ENCODE results near the gene GBGT1.
"Not testable (repeated sequence)": the region's sequence is repeated elsewhere in the genome, so short reads cannot be mapped to it uniquely, and the experiment has no call there.

GBGT1 gene

DNA sequence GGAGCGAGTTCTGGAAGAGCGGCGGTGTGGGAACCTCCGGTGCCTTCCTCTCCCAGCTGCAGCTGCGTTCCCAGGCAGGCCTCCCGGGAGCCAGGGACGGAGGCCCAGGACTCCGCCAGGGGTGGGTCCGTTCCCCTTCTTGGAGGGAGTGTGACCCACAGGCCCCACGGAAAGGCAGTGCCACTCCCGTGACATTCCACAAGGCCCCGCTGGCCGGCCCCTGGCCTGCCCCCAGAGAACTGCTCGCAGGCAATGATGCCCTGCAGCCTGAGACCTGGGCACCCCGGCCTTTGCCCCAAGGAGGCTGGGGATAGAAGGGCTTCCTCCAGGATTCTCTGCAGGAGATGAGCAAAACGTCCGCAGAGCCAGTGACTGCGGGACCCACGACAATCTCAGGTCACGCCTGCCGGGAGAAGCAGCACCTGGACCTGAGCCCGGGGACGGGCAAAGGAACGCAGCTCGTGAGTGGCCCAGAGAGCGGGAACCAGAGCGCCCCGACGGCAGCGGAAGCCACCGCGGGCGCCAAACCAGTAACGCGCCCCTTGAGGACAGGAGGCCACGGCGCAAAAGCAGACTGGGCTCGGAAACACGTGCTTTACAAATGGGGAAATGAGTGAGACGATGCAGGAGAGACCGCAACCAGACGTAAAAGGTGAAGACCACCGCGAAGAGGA lies 36.1 kb upstream of the GBGT1 start:
- in situ Hi-C loops (cut with MboI; ENCODE audit: low sequenced_read_pairs), result no loop called here

DNA sequence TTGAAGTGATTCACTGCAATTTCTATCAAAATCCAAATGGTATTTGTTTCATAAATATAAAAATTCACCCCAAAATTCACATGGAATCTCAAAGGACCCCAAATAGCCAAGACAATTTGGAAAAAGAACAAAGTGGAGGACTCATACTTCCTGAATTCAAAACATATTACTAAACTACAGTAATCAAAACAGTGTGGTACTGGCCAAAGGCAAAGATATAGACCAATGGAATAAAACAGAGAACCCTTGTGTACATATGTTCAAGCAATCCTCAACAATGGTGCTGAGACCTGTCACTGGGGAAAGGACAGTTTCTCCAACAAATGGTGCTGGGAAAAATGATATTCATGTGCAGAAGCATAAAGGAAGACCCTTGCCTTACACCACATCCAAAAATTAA lies 31.3 kb upstream of the GBGT1 start:
- in situ Hi-C loops (cut with MboI; ENCODE audit: low sequenced_read_pairs), result no loop called here

DNA sequence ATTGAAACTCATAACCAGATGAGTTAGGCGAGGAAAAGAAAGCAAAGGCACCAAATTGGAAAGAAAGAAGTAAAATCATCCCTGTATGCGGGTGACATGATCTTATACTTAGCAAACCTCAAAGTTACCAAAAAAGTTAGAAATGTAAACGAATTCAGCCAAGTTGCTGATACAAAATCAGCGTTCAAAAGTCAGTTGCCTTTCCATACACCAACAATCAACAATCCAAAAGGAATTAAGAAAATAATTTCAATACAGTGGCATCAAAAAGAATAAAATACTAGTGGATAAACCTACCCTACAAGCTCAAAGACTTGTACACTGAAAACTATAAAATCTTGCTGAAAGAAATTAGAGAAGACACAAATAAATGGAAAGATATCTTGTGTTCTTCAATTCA lies 30.9 kb upstream of the GBGT1 start:
- in situ Hi-C loops (cut with MboI; ENCODE audit: low sequenced_read_pairs), result no loop called here

DNA sequence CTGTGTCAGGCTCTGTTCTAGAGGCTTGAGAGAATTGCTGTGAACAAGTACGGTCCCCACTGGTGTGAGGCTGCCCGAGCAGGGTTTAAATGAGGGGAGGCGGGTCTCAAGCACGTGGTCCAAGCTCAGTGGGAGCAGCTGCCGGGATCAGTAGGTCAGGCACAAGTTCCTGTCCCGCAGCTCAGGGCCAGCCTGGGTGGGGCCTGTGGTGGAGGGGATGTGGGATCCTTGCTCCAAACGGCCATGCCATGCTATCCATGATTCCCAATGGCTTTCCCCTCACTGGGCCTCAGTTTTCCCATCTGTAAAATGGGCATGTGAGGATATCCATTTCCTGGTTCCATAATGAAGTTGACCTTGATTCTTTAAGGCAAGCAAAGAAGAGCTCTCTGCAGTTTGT lies 28.3 kb upstream of the GBGT1 start:
- in situ Hi-C loops (cut with MboI; ENCODE audit: low sequenced_read_pairs), result no loop called here

DNA sequence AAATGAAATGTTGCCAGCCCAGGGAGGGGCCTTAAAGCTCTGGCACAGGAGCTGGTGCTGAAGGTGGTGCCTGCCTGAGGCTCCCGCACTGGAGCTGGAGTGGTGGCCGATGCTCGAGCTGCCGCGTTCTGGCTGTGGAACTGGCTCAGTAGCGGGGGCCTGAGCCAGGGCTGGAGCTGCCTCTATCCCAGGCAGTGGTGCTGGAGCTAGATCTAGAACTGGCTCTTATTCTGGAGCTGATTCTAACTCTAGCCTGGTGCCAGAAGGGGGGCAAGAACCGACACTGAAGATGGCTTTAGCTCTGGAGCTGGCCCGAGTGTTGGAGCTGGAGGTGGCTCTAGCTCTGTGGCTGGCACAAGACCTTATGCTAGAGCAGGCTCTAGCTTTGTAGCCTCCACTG lies 26.1 kb upstream of the GBGT1 start:
- in situ Hi-C loops (cut with MboI; ENCODE audit: low sequenced_read_pairs), result no loop called here

DNA sequence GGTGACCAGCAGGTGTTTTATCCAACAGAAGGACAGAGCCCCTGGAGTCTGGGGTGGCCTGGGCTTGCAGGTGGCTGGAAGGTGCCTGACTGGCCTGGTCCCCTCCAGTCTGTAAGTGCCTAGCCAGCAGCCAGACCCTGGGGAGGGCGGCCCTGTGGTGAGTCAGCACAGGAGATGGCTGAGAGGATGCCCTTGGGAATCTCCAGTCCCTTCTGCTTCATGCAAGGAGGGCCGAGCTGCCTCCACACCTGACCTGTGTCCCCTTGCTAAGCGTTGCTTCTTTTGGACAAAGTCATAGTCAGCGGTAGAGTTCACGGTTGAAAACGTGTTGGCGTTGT lies 25.1 kb upstream of the GBGT1 start:
- in situ Hi-C loops (cut with MboI; ENCODE audit: low sequenced_read_pairs), result no loop called here

DNA sequence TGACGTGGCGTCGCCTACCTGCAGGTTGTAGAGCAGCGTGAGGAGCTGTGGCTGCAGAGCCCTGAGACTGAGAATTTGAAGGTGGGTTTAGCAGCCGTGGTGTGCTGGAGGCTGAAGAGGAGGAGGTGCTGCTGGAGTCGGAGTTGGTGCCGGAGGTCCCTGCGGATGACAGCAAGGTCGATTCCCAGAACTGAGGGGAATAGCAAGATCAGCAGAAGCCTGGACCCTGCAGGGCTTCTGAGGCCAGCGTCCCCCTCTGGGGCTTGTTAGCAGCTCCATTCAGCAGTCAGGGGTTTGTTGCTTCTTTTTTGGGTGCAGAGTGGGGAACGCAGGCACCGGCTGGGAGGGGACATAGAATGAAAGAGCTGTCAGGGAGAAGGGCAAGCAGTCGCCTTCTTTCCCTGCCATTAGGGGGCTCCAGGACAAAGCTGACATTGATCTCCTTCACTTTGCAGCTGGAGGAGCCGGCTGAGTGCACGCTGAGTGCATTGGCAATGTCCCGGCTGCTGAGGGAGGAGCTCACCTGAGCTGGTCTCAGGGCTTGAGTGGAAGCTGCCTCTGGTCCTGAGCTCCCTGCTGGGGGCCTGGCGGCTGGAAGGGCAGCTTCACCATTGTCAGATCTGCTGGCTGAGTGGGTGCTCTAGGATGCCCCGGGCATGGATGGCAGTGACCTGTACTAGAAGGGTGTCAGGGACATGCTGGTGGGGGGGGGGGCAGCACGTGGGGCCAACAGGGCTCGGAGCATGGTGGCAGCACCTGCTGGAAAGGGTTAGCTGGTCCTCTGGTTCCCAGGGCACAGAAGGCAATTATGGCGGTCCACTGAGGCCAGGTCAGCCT lies 24.5 kb upstream of the GBGT1 start:
- in situ Hi-C loops (cut with MboI; ENCODE audit: low sequenced_read_pairs), result no loop called here

DNA sequence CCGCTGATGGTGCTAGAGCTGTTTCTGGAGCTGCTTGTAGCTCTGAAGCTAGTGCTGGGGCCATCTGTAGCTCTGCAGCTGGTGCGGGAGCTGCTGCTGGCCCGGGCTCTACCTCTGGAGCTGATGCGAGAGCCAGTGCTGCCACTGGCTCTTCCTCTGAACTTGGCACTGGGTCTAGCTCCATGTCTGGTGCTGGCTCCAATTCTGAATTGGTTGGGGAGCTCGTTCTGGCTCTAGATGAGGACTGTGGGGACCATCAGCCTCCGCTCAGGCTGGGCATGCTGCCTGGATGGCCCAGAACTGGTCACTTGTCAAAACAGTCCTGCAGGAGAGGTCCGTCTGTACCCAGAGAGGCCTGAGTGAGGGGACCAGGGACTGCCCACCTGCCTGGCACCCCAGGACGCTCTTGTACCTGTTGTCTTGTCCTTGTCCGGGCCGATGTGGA lies 23.9 kb upstream of the GBGT1 start:
- in situ Hi-C loops (cut with MboI; ENCODE audit: low sequenced_read_pairs), result no loop called here

DNA sequence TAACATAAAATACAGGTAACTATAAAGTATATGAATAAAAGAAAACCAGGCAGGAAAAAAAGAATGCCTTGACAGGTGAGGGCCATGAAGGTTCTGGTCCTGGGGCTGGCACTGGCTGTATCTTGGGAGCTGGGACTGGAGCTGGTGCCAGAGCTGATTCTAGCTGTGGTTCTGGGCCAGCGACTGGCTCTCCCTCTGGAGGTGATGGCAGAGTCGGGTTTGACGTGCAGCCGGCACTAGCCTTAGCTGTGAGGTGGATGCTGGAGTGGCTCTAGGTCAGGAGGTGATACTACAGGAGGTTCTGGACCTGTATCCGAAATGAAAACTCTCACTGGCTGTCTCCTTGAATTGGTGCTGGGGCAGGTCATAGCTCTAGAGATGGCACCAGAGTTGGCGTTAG lies 23.0 kb upstream of the GBGT1 start:
- in situ Hi-C loops (cut with MboI; ENCODE audit: low sequenced_read_pairs), result no loop called here

DNA sequence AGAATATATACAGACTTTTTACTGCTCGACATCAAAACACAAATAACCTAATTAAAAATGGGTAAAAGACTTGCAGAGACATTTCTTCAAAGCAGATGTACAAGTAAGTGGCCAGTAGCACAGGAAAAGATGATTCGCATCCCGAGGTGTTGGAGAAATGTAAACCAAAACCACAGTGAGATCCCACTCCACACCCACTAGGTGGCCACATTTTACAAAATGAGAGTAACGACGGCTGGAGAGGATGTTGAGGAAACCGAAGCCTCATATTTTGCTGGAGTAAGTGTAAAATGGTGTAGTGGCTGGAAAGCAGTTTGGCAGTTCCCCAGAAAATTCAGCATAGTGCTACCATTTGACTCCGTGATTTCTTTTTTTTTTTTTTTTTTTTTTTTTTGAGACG lies 21.3 kb upstream of the GBGT1 start:
- in situ Hi-C loops (cut with MboI; ENCODE audit: low sequenced_read_pairs), result no loop called here

DNA sequence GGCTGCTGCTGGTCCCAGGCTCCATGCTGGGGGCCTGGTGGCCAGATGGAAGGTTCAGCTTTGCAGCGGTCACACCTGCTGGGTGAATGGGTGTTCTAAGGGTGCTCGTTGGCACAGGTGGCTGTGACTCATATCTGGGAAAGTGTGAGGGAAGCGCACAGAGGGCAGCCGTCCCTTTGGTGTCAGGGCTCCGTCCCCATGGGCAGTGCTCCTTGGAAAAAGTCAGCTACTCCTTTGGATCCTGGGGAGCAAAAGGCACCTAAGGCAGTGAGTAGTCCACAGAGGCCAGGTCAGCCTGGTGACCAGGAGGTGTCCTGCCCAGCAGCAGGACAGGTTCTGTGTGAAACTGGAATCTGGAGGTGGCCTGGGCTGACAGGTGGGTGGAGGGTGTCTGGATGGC lies 18.4 kb upstream of the GBGT1 start:
- in situ Hi-C loops (cut with MboI; ENCODE audit: low sequenced_read_pairs), result no loop called here

DNA sequence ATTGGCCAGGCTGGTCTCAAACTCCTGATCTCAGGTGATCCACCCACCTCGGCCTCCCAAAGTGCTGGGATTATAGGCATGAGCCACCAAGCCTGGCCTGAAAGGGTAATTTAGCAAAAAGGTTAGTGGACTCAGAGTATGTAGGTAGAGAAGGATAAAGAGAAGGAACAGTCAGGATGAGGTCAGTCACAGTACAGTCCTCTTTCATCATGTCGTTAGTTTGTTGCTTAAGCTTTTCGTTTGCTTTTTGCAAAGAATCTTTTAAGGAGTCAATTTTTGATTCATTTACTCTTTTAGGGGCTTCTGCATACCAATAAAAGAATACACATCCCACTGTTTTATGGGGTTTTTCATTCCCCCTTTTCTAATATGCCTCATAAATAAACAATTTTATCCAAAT lies 17.8 kb upstream of the GBGT1 start:
- in situ Hi-C loops (cut with MboI; ENCODE audit: low sequenced_read_pairs), result no loop called here

DNA sequence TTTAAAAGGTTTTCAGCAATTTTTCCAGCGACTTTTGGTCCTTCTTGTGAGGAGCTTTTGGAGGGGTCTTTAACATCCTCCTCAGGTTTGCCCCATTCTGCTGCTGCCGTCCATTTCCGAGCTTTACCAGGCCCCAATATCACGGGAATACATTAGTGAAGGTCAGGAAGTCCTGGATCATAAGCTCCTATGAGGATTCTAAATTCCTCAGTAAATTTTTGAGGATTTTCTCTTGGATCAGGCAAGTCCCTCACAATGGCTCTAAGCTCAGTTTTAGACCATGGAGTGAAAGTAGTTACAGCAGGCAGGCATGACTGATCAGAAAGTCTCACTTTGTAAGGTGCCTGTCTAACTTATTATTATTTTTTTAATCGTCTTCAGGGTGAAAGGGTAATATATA lies 17.2 kb upstream of the GBGT1 start:
- in situ Hi-C loops (cut with MboI; ENCODE audit: low sequenced_read_pairs), result no loop called here

DNA sequence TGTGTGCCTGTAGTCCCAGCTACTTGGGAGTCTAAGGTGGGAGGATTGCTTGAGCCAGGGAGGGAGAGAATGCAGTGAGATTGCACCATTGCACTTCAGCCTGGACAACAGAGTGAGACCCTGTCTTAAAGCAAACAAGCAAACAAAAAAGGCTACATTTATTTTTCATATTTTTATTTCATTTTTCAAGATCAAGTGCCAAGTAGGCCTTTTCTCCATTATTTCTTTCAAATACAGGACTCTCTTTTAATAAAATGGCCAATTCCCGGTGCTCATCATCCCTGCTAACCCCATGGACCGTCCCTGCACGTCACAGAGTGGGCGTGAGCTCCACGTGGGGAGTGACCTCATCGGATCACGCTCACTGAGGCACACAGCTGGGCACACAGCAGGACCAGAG lies 9.3 kb upstream of the GBGT1 start:
- in situ Hi-C loops (cut with MboI; ENCODE audit: low sequenced_read_pairs), result no loop called here

DNA sequence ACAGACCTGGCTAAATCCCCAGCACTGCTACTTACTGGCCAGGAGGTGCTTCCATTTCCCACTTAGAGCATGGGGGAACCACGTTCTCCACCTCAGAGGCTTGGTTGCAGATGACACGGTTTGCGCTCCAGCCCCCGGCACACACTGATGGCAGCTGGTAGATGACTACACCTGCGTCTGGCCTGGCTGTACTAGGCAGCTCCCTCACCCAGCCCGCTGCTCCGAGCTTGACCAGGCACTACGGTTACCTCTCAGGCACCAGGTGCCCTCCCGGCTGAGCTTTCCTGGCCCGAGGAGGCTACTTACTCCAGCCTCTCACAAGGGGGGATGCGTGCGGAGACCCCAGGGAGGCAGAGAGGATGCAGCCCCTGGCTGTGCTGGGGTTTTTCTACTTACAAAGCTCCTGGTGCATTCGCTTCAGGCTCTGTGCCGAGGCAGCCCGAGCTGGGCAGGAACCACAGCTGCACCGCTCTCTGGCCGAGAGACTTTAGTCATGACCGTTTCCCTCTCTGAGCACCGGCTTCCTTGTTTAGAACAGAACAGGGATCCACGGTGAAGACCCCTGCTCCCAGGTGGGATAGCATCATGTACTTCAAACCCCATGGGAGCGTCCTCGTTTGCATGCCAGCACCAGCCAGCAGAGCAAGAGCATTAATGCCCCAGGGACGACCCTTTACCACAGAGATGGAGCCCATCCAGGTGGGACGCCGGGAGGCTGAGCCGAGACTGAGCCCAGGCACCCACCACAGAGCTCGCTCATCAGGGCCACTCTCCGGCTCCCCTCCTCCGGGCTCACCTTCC lies 7.6 kb upstream of the GBGT1 start:
- in situ Hi-C loops (cut with MboI; ENCODE audit: low sequenced_read_pairs), result no loop called here

DNA sequence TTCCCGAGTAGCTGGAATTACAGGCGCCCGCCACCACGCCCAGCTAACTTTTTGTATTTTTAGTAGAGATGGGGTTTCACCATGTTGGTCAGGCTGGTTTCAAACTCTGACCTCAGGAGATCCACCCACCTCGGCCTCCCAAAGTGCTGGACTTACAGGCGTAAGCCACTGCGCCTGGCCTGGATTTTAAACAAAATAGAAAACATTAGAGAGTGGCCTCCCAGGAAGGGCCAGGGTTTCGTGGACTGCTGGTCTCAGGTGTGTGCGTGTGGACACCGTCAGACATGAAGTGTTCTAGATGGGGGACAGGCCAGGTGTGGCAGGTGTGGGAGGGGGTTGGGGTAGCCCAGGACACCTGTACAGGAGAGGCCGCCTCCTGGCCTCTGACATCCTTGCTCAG lies 7.0 kb upstream of the GBGT1 start:
- in situ Hi-C loops (cut with MboI; ENCODE audit: low sequenced_read_pairs), result no loop called here

DNA sequence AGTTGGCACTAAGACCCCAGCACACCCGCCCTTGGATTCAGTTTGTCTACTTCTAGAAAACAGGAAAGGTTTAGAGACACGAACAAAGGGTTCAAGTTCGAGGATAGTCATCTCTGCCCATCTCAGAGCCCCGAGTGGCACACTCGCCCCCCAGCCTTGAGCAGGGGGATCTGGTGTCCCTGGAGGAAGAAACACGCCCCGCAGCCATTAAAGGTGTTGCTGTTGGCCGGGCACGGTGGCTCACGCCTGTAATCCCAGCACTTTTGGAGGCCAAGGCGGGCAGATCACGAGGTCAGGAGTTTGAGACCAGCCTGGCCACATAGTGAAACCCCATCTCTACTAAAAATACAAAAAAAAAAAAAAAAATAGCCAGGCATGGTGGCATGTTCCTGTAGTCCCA lies 6.0 kb upstream of the GBGT1 start:
- in situ Hi-C loops (cut with MboI; ENCODE audit: low sequenced_read_pairs), result not testable (repeated sequence)

DNA sequence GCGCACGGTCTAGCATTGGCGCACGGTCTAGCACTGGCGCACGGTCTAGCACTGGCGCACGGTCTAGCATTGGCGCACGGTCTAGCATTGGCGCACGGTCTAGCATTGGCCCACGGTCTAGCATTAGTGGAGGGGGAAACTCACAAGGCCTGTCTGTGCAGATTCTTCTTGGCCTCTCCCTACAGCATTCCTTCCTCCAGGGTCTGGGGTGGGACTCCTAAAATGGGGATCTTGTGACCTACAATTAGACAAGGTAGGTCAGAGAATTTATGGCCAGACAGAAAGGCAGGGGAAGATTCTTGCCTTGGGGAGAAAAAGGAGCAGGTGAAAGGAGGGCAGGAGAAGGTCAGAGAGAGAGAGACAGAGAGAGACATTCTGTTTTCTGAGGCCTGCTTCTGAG lies 5.4 kb upstream of the GBGT1 start:
- in situ Hi-C loops (cut with MboI; ENCODE audit: low sequenced_read_pairs), result no loop called here

DNA sequence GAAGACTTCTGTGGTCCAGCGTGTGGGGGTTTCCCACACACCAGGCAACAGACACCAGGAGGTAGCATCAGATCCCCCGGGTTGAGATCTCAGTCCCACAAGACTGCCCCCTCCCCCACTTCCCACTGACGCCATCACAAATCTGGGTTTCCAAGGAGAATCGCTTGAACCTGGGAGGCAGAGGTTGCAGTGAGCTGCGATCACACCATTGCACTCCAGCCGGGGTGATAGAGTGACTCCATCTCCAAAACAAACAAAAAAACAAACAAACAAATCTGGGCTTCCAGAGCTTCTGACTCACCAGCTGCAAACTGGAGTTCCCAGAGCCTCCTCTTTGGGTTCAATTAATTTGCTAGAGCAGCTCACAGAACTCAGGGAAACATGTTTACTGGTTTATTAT lies 4.7 kb upstream of the GBGT1 start:
- in situ Hi-C loops (cut with MboI; ENCODE audit: low sequenced_read_pairs), result no loop called here

DNA sequence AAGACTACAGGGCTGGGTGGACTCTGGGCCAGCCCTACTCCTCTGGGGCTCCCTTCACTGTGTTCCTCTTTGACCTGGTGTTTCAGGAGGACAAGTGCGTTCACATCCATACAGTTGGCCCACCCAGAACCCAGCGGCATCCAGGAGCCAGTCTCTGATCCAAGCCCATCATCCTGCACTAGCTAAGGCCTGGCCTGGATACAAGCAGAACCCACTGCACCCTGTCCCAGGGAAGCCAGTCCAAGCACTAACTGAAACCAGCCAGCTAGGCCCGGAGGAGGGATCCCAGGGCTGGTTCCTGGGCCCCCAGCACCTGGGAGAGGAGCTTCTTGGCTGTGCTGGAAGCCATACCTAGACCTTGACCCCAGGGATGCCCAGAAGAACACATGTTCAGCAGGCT lies 4.1 kb upstream of the GBGT1 start:
- in situ Hi-C loops (cut with MboI; ENCODE audit: low sequenced_read_pairs), result no loop called here

DNA sequence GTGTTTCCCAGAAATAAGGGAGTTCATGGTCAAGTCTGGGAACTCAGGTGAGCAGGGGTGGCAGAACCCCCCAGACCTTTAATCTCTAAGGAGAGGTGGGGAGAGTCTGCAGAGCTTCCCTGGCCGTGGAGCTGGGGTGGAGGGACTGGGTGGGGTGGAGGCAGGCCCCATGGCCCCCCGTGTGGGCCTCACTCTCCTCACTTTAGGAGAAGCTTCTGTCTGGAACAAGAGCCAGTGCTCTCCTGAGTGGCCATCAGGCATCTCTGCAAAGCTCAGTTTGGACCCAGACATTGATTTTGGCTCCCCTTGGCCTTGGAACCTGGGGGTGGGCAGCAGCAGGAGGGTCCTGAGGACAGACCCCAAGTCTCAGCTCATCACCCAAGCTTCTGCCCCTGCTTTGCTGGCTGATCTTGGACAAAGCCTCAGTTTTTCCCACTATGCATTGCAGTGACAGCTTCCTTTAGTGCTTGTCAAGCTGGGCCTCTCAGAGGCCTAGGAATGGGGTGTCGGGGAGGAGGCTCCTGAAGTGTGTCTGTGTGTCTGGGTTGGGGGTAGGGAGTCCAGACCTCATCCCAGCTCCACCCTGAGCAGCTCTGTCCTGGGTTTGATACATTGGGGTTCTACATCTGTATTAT lies 3.5 kb upstream of the GBGT1 start:
- in situ Hi-C loops (cut with MboI; ENCODE audit: low sequenced_read_pairs), result no loop called here

Data from hTERT RPE-1 (cell line).